Type B pancreatic cell (in vitro differentiated cells): ENCODE results near the gene KPNA6. TPM values are rescaled to one million over a fixed set of nuclear protein-coding genes. Genes with fewer than 3 reads are reported as not detected.

Experiments
- DNase-seq: peaks from one replicate; pipeline ENCODE4 v3.0.0; 2021; ENCODE audit warnings: mixed read lengths; ENCODE audit not compliant: unreplicated experiment; ENCODE audit errors: extremely low spot score
- H3K27ac Mint-ChIP-seq: 2 replicates; pipeline ENCODE4 v1.8.0; 2021; ENCODE audit warnings: mild to moderate bottlenecking, mixed read lengths
- H3K27me3 Mint-ChIP-seq: 2 replicates; pipeline ENCODE4 v1.8.0; 2021; ENCODE audit warnings: mixed read lengths
- H3K36me3 Mint-ChIP-seq: 2 replicates; pipeline ENCODE4 v1.8.0; 2021; ENCODE audit warnings: mixed read lengths
- H3K4me1 Mint-ChIP-seq: one replicate; pipeline ENCODE4 v1.8.0; 2021; ENCODE audit warnings: mixed read lengths; ENCODE audit not compliant: unreplicated experiment
- H3K4me3 Mint-ChIP-seq: 2 replicates; pipeline ENCODE4 v1.8.0; 2021; ENCODE audit warnings: mild to moderate bottlenecking, mixed read lengths
- H3K9me3 Mint-ChIP-seq: 2 replicates; pipeline ENCODE4 v1.8.0; 2021; ENCODE audit warnings: mixed read lengths
- CTCF ChIP-seq: fragments of 200-600 bp; sonication (generic); conservative IDR thresholded peaks from 2 replicates; pipeline ENCODE4 v1.5.0; 2021; ENCODE audit warnings: antibody characterized with exemption, mild to moderate bottlenecking
- microRNA-seq: library from miRNA; unstranded; fragments of <30 nt; microRNA quantifications from one replicate; pipeline ENCODE4, GENCODE V29; 2020
- total RNA-seq: library from RNA; stranded (reverse); gene quantifications from 2 replicates; pipeline ENCODE4 v1.2.1, GENCODE V29; 2021; ENCODE audit warnings: low replicate concordance

The KPNA6 gene
- total RNA-seq, 1 donor from 2014 or later = 76.2 TPM

- no peak for TF ChIP-seq CTCF
- H3K27me3 Mint-ChIP-seq = no peaks in the 10 kb centered on the region
- H3K36me3 Mint-ChIP-seq = peaks cover 13% of the 10 kb centered on the region
- peak within 1 kb of the TSS; percentile 98 for H3K27ac Mint-ChIP-seq
- no peaks in the 10 kb centered on the region for H3K9me3 Mint-ChIP-seq
- peak; percentile 90 for DNase-seq
- H3K4me3 Mint-ChIP-seq = peak within 1 kb of the TSS; percentile 98
- peaks cover 18% of the 10 kb centered on the region for H3K4me1 Mint-ChIP-seq
Observed at GRCh38 chr1:32221980-32222755, 114.3 kb downstream of the KPNA6 start, which contains the start of the genes EIF3I and TMEM234. Gene EIF3I (plus strand): TSS chr1:32222407. CDS start chr1:32222442, 35 bp downstream. Gene TMEM234 (minus strand): TSS chr1:32222353. CDS start chr1:32222322, 31 bp downstream.

GRCh38 chr1:32223683-32224082 lies 115.8 kb downstream of the KPNA6 start:
- H3K36me3 Mint-ChIP-seq = peaks cover 23% of the 10 kb centered on the region
- peaks cover 18% of the 10 kb centered on the region for H3K4me1 Mint-ChIP-seq
- DNase-seq = no peak
- no peak for TF ChIP-seq CTCF
- no peaks in the 10 kb centered on the region for H3K9me3 Mint-ChIP-seq
- no peaks in the 10 kb centered on the region for H3K27me3 Mint-ChIP-seq
- peak overlapping the region; percentile 75 for H3K27ac Mint-ChIP-seq
- H3K4me3 Mint-ChIP-seq = peak overlapping the region; percentile 98

GRCh38 chr1:32224285-32224684 lies 116.4 kb downstream of the KPNA6 start:
- Mint-ChIP-seq H3K36me3 (peaks cover 25% of the 10 kb centered on the region), H3K27me3 (no peaks in the 10 kb centered on the region), H3K9me3 (no peaks in the 10 kb centered on the region), H3K27ac (peak overlapping the region; percentile 75), H3K4me1 (peaks cover 18% of the 10 kb centered on the region), H3K4me3 (peak overlapping the region; percentile 74)
- no peak for TF ChIP-seq CTCF
- DNase-seq = no peak

Small RNA genes lying within 50 kb of the gene (microRNA-seq; reads per million reads assigned to microRNA genes)
- gene MIR5585 = not detected

Other genes with a start within 250 kb of the KPNA6 start
- 150 and 179 TPM in 2 replicates for gene PTP4A2, start 169.7 kb upstream of the KPNA6 start, total RNA-seq
- gene KHDRBS1, start 94.2 kb upstream of the KPNA6 start, total RNA-seq = 136 and 202 TPM in 2 replicates
- 17.2 and 23.3 TPM in 2 replicates for gene TMEM39B, start 35.1 kb upstream of the KPNA6 start, total RNA-seq
- 54.0 and 60.4 TPM in 2 replicates for gene TXLNA, start 71.6 kb downstream of the KPNA6 start, total RNA-seq
- 15.8 and 19.6 TPM in 2 replicates for gene CCDC28B, start 92.5 kb downstream of the KPNA6 start, total RNA-seq
- gene IQCC, start 97.6 kb downstream of the KPNA6 start, total RNA-seq = 4.3 and 4.7 TPM in 2 replicates
- not detected in 2 replicates for gene DCDC2B, start 101.0 kb downstream of the KPNA6 start, total RNA-seq
- gene TMEM234, start 114.3 kb downstream of the KPNA6 start, total RNA-seq = 33.9 and 35.4 TPM in 2 replicates
- gene EIF3I, start 114.4 kb downstream of the KPNA6 start, total RNA-seq = 162 and 179 TPM in 2 replicates
- gene FAM167B, start 139.2 kb downstream of the KPNA6 start, total RNA-seq = 1.4 and 2.1 TPM in 2 replicates
- not detected in 2 replicates for gene LCK, start 143.2 kb downstream of the KPNA6 start, total RNA-seq
- 108 and 114 TPM in 2 replicates for gene HDAC1, start 184.0 kb downstream of the KPNA6 start, total RNA-seq
- 247 and 465 TPM in 2 replicates for gene MARCKSL1, start 228.2 kb downstream of the KPNA6 start, total RNA-seq